HFFc6 (cell line): Measurements from ENCODE around the gene TXNIP. TPM values are rescaled to one million over a fixed set of nuclear protein-coding genes. Genes with fewer than 3 reads are reported as not detected.

Source experiments
- DNase-seq: peaks from one replicate; pipeline ENCODE4 v3.0.0-alpha.2; 2018
- H3K27ac Mint-ChIP-seq: 2 replicates; pipeline ENCODE4 v1.8.0; 2020; ENCODE audit warnings: mild to moderate bottlenecking, mixed read lengths
- H3K27me3 Mint-ChIP-seq: 2 replicates; pipeline ENCODE4 v1.8.0; 2021; ENCODE audit warnings: mild to moderate bottlenecking, moderate library complexity, mixed read lengths; ENCODE audit not compliant: insufficient read depth
- H3K36me3 Mint-ChIP-seq: 2 replicates; pipeline ENCODE4 v1.8.0; 2021; ENCODE audit warnings: low read depth, mixed read lengths
- H3K4me1 Mint-ChIP-seq: 2 replicates; pipeline ENCODE4 v1.8.0; 2020; ENCODE audit warnings: low read depth, mixed read lengths
- H3K4me3 Mint-ChIP-seq: 2 replicates; pipeline ENCODE4 v1.8.0; 2020; ENCODE audit warnings: mild to moderate bottlenecking, moderate library complexity, mixed read lengths
- H3K9me3 Mint-ChIP-seq: 2 replicates; pipeline ENCODE4 v1.8.0; 2020; ENCODE audit warnings: mild to moderate bottlenecking, mixed read lengths
- total RNA-seq, 6 experiments: library from RNA; stranded (reverse); fragmentation: NEBNext Ultra II Directional; extraction: Animal tissue kit (Norgen Biotek cat#: 25700); gene quantifications; 2 replicates in 1 of 6; 3 replicates in 5 of 6; pipeline ENCODE4 v1.2.3, GENCODE V29; 2021
- TF ChIP-seq, protein P1 (sequence below): fragments of 200-600 bp; sonication (generic); IDR thresholded peaks from 2 replicates; pipeline ENCODE4 v1.5.0; 2021; ENCODE audit warnings: antibody characterized with exemption, mild to moderate bottlenecking

Gene TXNIP
- total RNA-seq, 6 experiments from 2014 or later: 49.2 to 78.0 (median 59.5) TPM

DNA sequence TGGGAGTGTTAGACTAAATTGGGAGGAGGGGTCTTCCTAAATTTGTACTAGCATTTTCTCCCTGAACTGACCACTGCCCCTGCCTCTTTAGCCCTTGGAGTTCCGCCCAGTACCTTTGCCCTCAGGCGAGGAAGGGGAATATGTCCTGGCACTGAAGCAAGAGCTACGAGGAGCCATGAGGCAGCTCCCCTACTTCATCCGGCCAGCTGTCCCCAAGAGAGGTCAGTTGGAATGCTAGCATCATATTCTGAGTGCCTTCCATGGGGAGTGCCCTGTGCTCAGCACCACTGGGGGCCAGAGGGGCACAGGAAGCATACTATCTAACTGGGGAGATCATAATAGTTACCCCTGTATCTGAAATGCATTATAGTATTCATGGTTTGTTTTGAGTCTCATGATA lies 21.2 kb downstream of the TXNIP start:
- no peak for DNase-seq
- no peaks in the 10 kb centered on the region; the same call in 1 of the 2 replicates for H3K27me3 Mint-ChIP-seq
- no peaks in the 10 kb centered on the region for H3K9me3 Mint-ChIP-seq

GRCh38 chr1:145974721-145975120 lies 21.7 kb downstream of the TXNIP start:
- no peaks in the 10 kb centered on the region; the same call in 1 of the 2 replicates for H3K27me3 Mint-ChIP-seq
- TF ChIP-seq, protein P1, sequence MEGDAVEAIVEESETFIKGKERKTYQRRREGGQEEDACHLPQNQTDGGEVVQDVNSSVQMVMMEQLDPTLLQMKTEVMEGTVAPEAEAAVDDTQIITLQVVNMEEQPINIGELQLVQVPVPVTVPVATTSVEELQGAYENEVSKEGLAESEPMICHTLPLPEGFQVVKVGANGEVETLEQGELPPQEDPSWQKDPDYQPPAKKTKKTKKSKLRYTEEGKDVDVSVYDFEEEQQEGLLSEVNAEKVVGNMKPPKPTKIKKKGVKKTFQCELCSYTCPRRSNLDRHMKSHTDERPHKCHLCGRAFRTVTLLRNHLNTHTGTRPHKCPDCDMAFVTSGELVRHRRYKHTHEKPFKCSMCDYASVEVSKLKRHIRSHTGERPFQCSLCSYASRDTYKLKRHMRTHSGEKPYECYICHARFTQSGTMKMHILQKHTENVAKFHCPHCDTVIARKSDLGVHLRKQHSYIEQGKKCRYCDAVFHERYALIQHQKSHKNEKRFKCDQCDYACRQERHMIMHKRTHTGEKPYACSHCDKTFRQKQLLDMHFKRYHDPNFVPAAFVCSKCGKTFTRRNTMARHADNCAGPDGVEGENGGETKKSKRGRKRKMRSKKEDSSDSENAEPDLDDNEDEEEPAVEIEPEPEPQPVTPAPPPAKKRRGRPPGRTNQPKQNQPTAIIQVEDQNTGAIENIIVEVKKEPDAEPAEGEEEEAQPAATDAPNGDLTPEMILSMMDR: no peak

More for the DNA sequence above, 21.2 kb downstream of the TXNIP start:
- H3K4me1 Mint-ChIP-seq: peaks cover 15% of the 10 kb centered on the region; the same call in 1 of the 2 replicates
- H3K27ac Mint-ChIP-seq: peak overlapping the region; percentile 60
- no peaks in the 10 kb centered on the region; the same call in 1 of the 2 replicates for H3K36me3 Mint-ChIP-seq
- TF ChIP-seq, protein P1: no peak
- H3K4me3 Mint-ChIP-seq: no peak overlapping the region

DNA sequence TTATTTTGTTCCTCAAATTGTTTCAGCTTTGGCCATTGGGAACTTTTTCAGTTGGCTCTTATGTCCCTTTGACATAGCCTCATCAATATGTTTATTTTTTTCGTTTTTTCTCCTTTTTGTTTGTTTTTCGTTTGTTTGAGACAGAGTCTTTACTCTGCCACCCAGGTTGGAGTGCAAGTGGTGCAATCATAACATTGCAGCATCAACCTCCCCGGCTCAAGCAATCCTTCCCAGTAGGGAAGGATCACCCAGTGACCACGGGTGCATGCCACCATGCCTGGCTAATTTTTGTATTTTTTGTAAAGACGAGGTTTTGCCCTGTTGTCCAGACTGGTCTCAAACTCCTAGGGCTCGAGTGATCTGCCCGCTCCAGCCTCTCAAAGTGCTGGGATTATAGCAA lies 23.8 kb downstream of the TXNIP start:
- Mint-ChIP-seq H3K27ac (no peak overlapping the region), H3K36me3 (peaks cover 5% of the 10 kb centered on the region; the same call in 1 of the 2 replicates), H3K27me3 (no peaks in the 10 kb centered on the region), H3K4me1 (peaks cover 29% of the 10 kb centered on the region), H3K4me3 (no peak overlapping the region), H3K9me3 (peaks cover 4% of the 10 kb centered on the region; the same call in 1 of the 2 replicates)
- no peak for DNase-seq
- TF ChIP-seq, protein P1: no peak

More at GRCh38 chr1:145974721-145975120, 21.7 kb downstream of the TXNIP start:
- H3K9me3 Mint-ChIP-seq: no peaks in the 10 kb centered on the region
- no peak for DNase-seq
- H3K36me3 Mint-ChIP-seq: no peaks in the 10 kb centered on the region; the same call in 1 of the 2 replicates
- no peak overlapping the region for H3K27ac Mint-ChIP-seq
- H3K4me1 Mint-ChIP-seq: peaks cover 15% of the 10 kb centered on the region; the same call in 1 of the 2 replicates
- no peak overlapping the region for H3K4me3 Mint-ChIP-seq

- Mint-ChIP-seq H3K36me3 (peaks cover 8% of the 10 kb centered on the region; the same call in 1 of the 2 replicates), H3K27ac (no peak overlapping the region), H3K9me3 (peaks cover 9% of the 10 kb centered on the region; the same call in 1 of the 2 replicates), H3K4me3 (no peak overlapping the region), H3K4me1 (peaks cover 45% of the 10 kb centered on the region), H3K27me3 (peaks cover 4% of the 10 kb centered on the region)
- TF ChIP-seq, protein P1: no peak
- no peak for DNase-seq
Observed at GRCh38 chr1:145967288-145967687, 29.1 kb downstream of the TXNIP start.

DNA sequence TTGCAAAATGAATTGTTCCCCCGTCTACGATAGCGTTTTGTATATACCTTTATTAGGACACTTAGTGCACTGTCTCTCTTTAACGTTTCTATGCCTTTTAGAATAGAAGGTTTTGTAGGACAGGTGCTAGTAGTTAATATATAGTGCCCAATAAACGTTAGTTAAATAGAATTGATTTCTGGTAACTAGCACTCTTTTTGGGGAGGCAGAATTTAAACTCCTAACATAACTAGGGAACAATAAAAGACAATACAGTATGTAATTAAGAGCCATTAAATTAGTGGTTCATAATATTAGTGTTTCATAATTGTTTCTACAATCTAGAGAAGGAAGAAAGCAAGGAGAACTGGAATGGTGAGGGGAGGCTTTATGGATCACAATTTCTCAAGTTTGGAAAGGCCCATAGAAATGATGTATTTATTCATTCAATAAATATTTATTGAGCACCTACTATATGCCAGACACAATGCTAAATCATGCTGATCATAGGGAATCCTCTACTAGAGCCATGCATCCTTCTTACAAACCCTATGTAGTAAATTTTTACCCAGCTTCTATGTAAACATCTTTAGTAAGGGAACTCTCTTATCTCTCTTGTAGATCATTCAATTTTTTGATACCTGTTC lies 31.1 kb downstream of the TXNIP start:
- Mint-ChIP-seq H3K4me1 (peaks cover 55% of the 10 kb centered on the region), H3K36me3 (peaks cover 8% of the 10 kb centered on the region; the same call in 1 of the 2 replicates), H3K27me3 (peaks cover 4% of the 10 kb centered on the region), H3K9me3 (peaks cover 9% of the 10 kb centered on the region; the same call in 1 of the 2 replicates), H3K4me3 (peak overlapping the region; percentile 92), H3K27ac (peak overlapping the region; percentile 83; the same call in 1 of the 2 replicates)
- TF ChIP-seq, protein P1: no peak
- DNase-seq: no peak
